Mucosa of descending colon (tissue), 3 donors: ENCODE results near the gene SPPL2C. TPM values are rescaled to one million over a fixed set of nuclear protein-coding genes. Genes with fewer than 3 reads are reported as not detected.

Experiments used
- ATAC-seq: fragments of 200-7000 bp; cut with Tn5 transposase; one replicate; pipeline ENCODE4 v1.9.1; 2020; ENCODE audit warnings: mild to moderate bottlenecking, moderate library complexity
- DNase-seq, 3 donors: peaks; one replicate each; pipeline ENCODE4 v3.0.0-alpha.2; 2020
- H3K36me3 ChIP-seq: fragments of 200-600 bp; one replicate; pipeline ENCODE4 v1.8.0; 2021; ENCODE audit warnings: low read depth, mild to moderate bottlenecking
- H3K4me1 ChIP-seq: fragments of 200-600 bp; one replicate; pipeline ENCODE4 v1.8.0; 2021; ENCODE audit warnings: low read depth, mild to moderate bottlenecking
- H3K4me3 ChIP-seq: fragments of 200-600 bp; one replicate; pipeline ENCODE4 v1.8.0; 2021; ENCODE audit warnings: mild to moderate bottlenecking
- H3K9me3 ChIP-seq: fragments of 200-600 bp; one replicate; pipeline ENCODE4 v1.8.0; 2021; ENCODE audit warnings: mild to moderate bottlenecking
- intact Hi-C, 2 donors: fragments of 100-400 bp; cut with DNase I in 1 of 2; cut with micrococcal nuclease in 1 of 2; formaldehyde crosslinking; loops; one replicate each; pipeline versions ENCODE4 v1.11.0 to v1.11.1; 2022; cut with DNase I, micrococcal nuclease
- total RNA-seq, 3 donors: library from RNA; stranded (reverse); fragmentation: NEBNext Ultra II Directional in 2 of 3; extraction: Animal tissue kit (Norgen Biotek cat#: 25700) in 2 of 3; gene quantifications; one replicate each; pipeline versions ENCODE4 v1.2.1 to v1.2.4, GENCODE V29; 2021 to 2023
- TF ChIP-seq, protein P1 (sequence below): fragments of 200-600 bp; IDR thresholded peaks from one replicate; pipeline ENCODE4 v1.8.0; 2022; ENCODE audit warnings: antibody characterized with exemption, mild to moderate bottlenecking
- donor health status: DM: no; HTN: no; CAD: no; lungs with moderate emphysema.
- donor health status: DM: no; HTN: no; CAD: no.
- donor health status: DM: no; HTN: yes; CAD: no.

SPPL2C gene
- total RNA-seq, 3 donors from 2014 or later: not detected

DNA sequence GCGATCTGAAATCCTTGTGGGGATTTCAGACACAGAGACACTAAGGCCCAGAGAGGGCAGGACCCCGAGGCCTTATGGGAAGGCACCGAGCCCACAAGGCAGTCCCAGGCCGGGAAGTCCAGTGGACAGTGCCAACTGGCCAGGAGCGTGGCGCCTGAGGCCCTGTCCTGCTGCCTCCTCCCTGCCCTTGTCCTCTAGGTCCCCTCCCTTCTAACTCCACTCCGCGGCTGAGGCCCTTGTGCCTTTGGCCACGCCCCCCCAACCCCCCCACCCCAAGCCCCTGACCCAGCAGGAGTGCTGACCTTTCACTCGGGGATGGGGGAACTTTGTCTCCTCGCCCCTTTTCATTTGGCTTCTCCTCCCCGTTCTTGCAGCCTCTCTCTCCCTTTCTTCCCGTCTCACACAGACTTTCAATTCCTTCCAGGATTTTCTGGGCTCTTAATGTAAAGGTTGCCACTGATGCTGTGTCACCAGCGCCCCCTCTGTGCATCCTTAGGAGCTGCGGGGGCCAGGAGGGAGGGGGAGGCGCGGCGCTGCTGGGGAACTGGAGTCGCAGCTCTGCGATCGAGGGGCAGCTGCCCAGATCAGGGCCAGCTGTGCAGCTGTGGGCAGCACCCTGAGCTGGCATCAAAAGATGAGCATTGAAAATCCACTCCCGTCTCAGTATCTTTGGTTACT is 31.5 kb upstream of the SPPL2C start:
- Histone ChIP-seq H3K9me3 (no peaks in the 10 kb centered on the region), H3K4me1 (no peaks in the 10 kb centered on the region), H3K4me3 (no peak overlapping the region), H3K36me3 (no peaks in the 10 kb centered on the region)
- TF ChIP-seq, protein P1, sequence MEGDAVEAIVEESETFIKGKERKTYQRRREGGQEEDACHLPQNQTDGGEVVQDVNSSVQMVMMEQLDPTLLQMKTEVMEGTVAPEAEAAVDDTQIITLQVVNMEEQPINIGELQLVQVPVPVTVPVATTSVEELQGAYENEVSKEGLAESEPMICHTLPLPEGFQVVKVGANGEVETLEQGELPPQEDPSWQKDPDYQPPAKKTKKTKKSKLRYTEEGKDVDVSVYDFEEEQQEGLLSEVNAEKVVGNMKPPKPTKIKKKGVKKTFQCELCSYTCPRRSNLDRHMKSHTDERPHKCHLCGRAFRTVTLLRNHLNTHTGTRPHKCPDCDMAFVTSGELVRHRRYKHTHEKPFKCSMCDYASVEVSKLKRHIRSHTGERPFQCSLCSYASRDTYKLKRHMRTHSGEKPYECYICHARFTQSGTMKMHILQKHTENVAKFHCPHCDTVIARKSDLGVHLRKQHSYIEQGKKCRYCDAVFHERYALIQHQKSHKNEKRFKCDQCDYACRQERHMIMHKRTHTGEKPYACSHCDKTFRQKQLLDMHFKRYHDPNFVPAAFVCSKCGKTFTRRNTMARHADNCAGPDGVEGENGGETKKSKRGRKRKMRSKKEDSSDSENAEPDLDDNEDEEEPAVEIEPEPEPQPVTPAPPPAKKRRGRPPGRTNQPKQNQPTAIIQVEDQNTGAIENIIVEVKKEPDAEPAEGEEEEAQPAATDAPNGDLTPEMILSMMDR: no peak
- DNase-seq: no peak
- ATAC-seq: no peak
- intact Hi-C loops: no loop called here

DNA sequence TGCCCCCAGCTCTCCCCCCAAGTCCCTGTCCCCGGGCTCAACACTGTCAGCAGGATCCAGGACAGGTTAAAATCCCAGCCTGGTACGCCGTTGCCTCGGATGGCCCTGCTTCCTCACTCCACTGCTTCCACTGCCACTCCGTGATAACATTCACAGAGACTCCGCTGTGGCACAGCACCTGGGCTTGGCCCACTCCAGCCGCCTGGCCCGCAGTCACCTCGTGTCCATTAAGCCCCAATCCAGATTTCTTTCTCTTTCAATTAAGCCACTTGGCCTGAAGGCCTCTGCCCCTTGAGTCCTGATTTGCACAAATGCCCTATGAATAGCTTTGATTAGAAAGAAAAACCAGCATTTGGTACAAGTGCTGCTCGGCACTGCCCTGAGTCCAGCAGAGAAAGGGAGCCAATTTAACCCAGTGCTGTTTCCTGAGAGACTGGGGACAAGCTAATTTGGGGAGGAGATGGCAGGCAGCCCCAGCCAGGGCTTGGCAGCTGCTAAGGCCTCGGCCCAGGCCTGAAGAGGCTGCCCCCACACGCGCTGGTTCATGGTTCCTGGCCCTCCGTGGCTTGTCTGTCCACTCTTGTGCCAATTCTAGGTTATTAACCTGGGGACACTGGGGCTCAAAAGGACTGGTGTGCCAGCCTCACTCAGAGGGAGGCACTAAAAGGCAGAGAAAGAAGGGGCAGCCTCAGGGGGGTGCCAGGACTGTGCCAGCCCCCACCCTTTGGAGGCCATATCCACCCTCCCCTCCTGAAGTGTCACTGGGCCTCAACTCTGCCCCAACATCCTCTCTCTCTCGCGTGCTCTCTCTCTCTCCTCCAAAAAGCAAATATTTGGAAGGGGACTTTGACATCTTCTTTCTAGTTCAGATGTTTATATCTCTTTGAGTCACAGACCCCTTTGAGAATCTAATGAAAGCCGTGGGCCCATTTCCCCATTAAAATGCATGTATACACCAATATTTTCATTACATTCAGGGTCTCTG is 29.8 kb upstream of the SPPL2C start:
- H3K4me3 ChIP-seq: no peak overlapping the region
- H3K9me3 ChIP-seq: no peaks in the 10 kb centered on the region
- H3K4me1 ChIP-seq: no peaks in the 10 kb centered on the region
- intact Hi-C loops: no loop called here
- TF ChIP-seq, protein P1: no peak
- no peak for ATAC-seq
- no peak for DNase-seq
- H3K36me3 ChIP-seq: no peaks in the 10 kb centered on the region

DNA sequence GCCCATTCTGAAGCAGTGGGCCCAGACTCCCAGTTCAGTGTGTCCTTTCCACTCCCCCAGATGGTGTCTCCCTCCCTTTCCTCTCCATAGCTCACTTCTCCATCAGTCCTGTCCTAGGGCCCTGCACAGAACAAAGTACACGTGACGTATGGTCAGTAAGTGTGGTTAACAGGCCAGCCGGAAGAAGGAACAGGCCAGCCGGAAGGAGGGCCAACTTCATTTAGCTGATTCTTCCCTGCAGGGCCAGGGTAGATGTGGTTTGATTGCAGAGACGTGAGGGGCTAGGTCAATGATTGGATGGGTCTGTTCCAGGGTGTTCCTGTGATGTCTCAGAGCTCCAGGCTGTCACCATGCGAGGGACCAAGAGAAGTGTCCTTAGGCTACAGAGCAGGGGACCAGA is 28.9 kb upstream of the SPPL2C start:
- Histone ChIP-seq H3K36me3 (no peaks in the 10 kb centered on the region), H3K4me3 (no peak overlapping the region), H3K4me1 (no peaks in the 10 kb centered on the region), H3K9me3 (no peaks in the 10 kb centered on the region)
- DNase-seq (no peak), ATAC-seq (no peak)
- TF ChIP-seq, protein P1: no peak
- intact Hi-C loops: no loop called here

DNA sequence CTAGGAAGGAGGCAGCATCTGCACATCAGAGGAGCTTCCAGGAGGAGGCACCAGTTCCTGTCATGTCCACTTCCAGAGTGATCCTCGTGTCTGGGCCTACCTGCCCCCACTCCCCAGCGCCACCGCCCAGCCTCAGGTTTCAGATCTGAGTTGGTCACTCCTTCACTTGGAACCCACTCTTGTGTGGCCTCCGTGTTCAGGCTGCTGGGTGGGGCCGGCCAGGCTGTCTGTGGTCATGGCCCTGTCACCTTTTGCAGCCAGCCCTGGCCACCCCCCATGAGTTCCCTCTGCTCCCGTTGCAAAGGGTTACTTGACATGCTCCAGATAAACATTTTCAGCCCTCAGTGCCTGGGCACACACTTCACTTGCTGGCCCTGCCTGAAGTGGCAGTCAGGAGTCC is 26.6 kb upstream of the SPPL2C start:
- Histone ChIP-seq H3K4me1 (no peaks in the 10 kb centered on the region), H3K36me3 (no peaks in the 10 kb centered on the region), H3K9me3 (no peaks in the 10 kb centered on the region), H3K4me3 (no peak overlapping the region)
- DNase-seq (no peak), ATAC-seq (no peak)
- intact Hi-C loops: no loop called here
- TF ChIP-seq, protein P1: no peak

DNA sequence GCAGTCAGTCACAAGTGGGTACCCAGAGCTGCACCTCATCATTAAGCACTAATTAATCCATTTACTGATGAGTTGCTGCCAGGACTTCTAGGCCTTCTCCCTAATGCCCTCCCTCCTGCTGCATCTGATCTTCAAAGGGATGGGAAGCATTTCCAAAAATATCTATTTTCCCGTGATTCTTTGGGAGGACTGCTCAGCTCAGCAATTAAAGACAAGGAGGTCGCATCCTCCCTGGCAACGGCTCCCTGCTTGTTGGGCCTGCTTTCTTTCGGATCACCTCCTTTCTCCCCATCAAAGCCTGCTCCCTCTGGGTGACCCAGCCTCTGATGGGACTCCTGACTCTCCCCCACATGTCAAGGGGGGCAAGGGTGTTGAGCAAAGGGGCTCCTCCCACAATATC is 26.0 kb upstream of the SPPL2C start:
- no peaks in the 10 kb centered on the region for H3K9me3 ChIP-seq
- TF ChIP-seq, protein P1: no peak
- no peak for DNase-seq
- H3K4me1 ChIP-seq: no peaks in the 10 kb centered on the region
- H3K4me3 ChIP-seq: no peak overlapping the region
- no peak for ATAC-seq
- H3K36me3 ChIP-seq: no peaks in the 10 kb centered on the region
- intact Hi-C loops: no loop called here
